ENCODE data around the gene MRPL1.
"Not testable (repeated sequence)": the region's sequence is repeated elsewhere in the genome, so short reads cannot be mapped to it uniquely, and the experiment has no call there.

The MRPL1 gene

DNA sequence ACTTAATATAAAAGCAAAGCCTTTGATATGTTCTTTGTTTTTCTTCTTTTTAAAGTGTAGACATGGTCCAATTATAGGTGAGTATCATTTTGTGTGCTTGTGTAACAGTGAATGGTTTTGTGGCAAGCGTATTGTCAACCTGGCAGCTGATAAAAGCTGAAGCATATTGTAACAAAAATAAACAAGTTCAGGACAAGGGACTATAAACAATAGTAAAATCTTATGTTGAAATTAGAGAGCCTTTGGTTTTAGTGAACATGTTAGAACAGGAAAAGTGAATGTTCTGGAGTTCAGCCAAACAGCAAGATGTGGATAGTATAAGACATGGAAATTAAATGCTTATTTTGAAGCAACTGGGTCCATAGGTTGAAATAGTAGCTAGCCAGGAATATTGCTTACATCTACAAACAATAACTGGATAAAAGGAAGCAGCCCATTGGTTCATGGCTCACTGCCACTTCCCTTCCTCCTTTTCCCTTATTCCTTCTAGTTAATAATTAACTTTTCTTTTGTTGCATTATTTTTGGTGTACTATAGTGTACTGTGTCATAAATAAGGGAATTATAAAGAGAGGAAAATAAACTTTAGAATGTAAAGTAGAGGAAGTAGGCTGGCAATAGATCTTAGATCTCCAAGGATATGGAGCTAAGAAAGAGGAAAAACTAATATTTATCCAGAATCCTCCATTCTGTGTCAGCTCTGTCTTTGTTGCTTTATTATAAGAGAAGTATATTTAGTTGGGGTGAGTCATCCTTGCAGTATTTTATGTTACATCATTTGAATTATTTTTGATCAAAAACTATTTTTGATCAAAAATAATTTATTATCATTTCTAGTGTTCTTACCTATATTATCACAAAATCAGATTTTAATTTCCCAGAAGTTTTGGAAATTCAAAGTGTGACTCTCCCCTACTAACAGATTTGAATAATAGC lies 65.6 kb downstream of the MRPL1 start:
- Histone ChIP-seq H3K27ac (no peak overlapping the region), H3K9me3 (peaks cover 17% of the 10 kb centered on the region), H3K4me3 (no peak overlapping the region), H4K20me1 (no peaks in the 10 kb centered on the region), H3K4me2 (no peak overlapping the region), H3K4me1 (no peaks in the 10 kb centered on the region), H3K27me3 (no peaks in the 10 kb centered on the region; the same call in 1 of the 2 replicates), H3K36me3 (peaks cover 60% of the 10 kb centered on the region), H3K9ac (no peak overlapping the region)
- TF ChIP-seq Cebpa-rat (IDR thresholded peaks at IDR 0.05), result no peak

DNA sequence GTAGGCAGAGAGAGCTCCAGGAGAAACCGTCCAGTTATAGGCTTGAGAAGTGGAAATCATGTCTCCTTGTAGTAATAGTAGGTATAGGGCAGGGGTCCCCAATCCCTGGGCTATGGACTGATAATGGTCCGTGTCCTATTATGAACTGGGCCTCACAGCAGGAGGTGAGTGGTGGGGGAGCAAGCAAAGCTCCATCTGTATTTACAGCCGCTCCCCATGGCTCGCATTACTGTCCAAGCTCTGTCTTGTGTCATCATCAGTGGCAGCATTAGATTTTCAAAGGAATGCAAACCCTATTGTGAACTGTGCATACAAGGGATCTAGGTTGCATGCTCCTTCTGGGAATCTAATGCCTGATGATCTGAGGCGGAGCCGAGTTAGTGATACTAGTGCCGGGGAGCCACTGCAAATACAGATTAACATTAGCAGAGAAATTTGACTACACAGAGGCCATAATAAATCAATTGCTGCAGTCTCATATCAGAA lies 67.6 kb downstream of the MRPL1 start:
- Histone ChIP-seq H3K27me3 (no peaks in the 10 kb centered on the region; the same call in 1 of the 2 replicates), H3K9ac (no peak overlapping the region), H3K9me3 (peaks cover 3% of the 10 kb centered on the region), H4K20me1 (no peaks in the 10 kb centered on the region), H3K4me1 (no peaks in the 10 kb centered on the region), H3K27ac (no peak overlapping the region), H3K4me3 (no peak overlapping the region), H3K36me3 (peaks cover 54% of the 10 kb centered on the region), H3K4me2 (no peak overlapping the region)
- TF ChIP-seq Cebpa-rat (IDR thresholded peaks at IDR 0.05), result no peak

DNA sequence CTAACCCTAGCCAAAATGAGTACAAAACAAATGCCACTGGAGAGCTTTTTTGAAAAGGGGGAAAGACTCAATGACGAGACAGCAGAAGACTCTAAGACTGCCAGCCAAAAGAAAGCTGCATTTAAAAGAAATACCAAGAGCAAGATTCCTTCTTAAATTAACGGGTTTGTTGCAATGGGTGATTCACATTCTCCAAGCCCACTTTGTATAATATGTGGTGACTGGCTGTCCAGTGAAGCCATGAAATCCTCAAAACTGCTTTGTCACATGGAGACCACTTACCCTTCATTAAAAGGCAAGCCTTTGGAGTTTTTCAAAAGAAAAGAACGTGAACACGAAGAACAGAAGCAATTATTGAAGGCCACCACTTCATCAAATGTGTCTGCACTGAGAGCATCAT lies 68.2 kb downstream of the MRPL1 start:
- Histone ChIP-seq H3K9me3 (no peaks in the 10 kb centered on the region), H3K4me3 (no peak overlapping the region), H3K9ac (no peak overlapping the region), H3K4me2 (no peak overlapping the region), H3K4me1 (no peaks in the 10 kb centered on the region), H3K36me3 (peaks cover 56% of the 10 kb centered on the region), H4K20me1 (no peaks in the 10 kb centered on the region), H3K27me3 (no peaks in the 10 kb centered on the region; the same call in 1 of the 2 replicates), H3K27ac (no peak overlapping the region)
- TF ChIP-seq Cebpa-rat (IDR thresholded peaks at IDR 0.05), result no peak

DNA sequence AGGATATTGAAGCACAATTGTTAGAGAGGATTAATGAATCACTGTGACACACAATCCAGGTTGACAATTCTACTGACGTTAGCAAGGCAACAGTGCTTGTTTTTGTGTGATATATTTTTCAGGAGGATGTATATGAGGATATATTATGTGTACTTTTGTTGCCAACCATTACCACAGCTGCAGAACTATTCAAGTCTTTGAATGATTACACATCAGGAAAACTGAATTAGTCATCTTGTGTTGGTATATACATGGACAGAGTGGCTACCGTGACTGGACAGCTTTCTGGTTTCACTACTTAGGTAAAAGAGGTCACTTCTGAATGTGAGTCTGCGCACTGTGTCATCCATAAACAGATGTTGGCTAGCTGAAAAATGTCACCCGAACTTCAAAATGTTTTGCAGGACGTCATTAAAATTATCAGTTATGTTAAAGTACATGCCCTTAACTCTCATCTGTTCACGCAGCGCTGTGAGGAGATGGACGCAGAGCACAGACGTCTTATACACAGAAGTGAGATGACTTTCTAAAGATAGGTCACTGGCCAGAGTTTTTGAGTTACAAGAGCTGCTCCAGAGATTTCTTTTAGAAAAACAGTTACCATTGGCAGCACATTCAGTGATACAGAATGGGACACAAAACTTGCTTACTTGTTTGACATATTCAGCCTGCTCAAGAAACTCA lies 69.0 kb downstream of the MRPL1 start:
- Histone ChIP-seq H4K20me1 (no peaks in the 10 kb centered on the region), H3K36me3 (peaks cover 49% of the 10 kb centered on the region), H3K4me3 (no peak overlapping the region), H3K9me3 (no peaks in the 10 kb centered on the region), H3K4me2 (no peak overlapping the region), H3K9ac (no peak overlapping the region), H3K27me3 (no peaks in the 10 kb centered on the region; the same call in 1 of the 2 replicates), H3K27ac (no peak overlapping the region), H3K4me1 (no peaks in the 10 kb centered on the region)
- TF ChIP-seq Cebpa-rat (IDR thresholded peaks at IDR 0.05), result no peak

DNA sequence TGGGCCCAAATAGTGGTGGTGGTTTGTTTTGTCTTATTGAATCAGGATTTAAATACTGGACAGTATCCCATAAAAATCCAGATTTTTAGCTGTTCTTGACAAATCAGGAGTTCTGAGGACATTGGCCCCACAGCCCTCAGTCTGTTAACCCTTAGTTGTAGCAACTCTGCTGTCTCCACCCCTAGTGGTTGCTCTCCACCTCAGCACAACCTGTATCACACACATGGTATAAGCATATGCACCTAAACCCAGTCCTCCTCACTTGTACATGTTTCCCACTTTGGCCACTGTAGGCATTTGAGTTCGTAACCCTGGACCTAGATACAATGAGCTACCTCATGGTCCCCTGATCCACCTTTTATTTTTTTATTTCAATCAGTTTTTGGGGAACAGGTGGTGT lies 75.9 kb downstream of the MRPL1 start:
- TF ChIP-seq Cebpa-rat (IDR thresholded peaks at IDR 0.05), result no peak
- H3K4me1 ChIP-seq, result no peaks in the 10 kb centered on the region
- H3K9ac ChIP-seq, result no peak overlapping the region
- H3K27ac ChIP-seq, result no peak overlapping the region
- H3K4me2 ChIP-seq, result no peak overlapping the region
- H3K4me3 ChIP-seq, result no peak overlapping the region
- no peaks in the 10 kb centered on the region for H3K27me3 ChIP-seq
- H4K20me1 ChIP-seq, result no peaks in the 10 kb centered on the region
- H3K9me3 ChIP-seq, result peaks cover 51% of the 10 kb centered on the region
- H3K36me3 ChIP-seq, result peaks cover 53% of the 10 kb centered on the region

DNA sequence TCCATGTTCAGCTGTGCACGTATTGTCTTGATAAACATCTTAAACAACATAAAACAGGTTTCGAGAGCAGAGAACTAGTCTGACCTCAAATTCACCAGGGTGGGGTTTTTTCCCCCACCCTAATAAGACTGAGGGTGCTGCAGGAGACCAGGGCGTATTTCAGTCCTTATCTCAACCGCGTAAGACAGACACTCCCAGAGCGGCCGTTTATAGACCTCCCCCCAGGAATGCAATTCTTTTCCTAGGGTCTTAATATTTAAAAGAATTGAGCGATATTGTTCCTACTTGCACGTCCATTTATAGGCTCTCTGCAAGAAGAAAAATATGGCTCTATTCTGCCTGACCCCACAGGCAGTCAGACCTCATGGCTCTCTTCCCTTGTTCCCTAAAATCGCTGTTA lies 83.3 kb downstream of the MRPL1 start:
- H3K27me3 ChIP-seq, H3K4me1 ChIP-seq, H3K9ac ChIP-seq, H3K27ac ChIP-seq, H4K20me1 ChIP-seq, H3K4me3 ChIP-seq, H3K4me2 ChIP-seq: not testable (repeated sequence)
- H3K36me3 ChIP-seq, result peaks cover 47% of the 10 kb centered on the region
- peaks cover 52% of the 10 kb centered on the region for H3K9me3 ChIP-seq

DNA sequence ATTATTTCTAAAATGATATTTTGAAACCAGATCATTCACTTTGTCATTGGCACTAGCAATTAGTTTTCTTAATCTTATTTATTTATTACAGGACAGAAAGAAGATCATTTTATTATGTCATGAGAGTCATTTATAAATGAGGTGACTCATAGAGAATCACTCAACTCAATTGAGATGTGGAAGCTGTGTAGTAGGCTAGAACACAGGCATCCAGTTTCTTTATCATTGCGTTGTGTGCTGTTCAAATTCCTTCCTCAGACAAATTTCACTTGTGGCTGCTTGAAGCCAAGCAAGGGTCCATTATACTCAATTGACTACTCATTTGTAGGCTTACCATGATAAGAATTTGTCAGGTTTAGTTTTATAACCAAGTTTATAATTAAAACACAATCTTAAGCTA lies 87.6 kb downstream of the MRPL1 start:
- H3K9ac ChIP-seq, result no peak overlapping the region
- no peak for TF ChIP-seq Cebpa-rat (IDR thresholded peaks at IDR 0.05)
- H3K4me3 ChIP-seq, result no peak overlapping the region
- H3K4me1 ChIP-seq, result no peaks in the 10 kb centered on the region
- peaks cover 48% of the 10 kb centered on the region for H3K36me3 ChIP-seq
- H3K27me3 ChIP-seq, result no peaks in the 10 kb centered on the region
- peaks cover 10% of the 10 kb centered on the region for H3K9me3 ChIP-seq
- H3K4me2 ChIP-seq, result no peak overlapping the region
- no peak overlapping the region for H3K27ac ChIP-seq
- no peaks in the 10 kb centered on the region for H4K20me1 ChIP-seq

DNA sequence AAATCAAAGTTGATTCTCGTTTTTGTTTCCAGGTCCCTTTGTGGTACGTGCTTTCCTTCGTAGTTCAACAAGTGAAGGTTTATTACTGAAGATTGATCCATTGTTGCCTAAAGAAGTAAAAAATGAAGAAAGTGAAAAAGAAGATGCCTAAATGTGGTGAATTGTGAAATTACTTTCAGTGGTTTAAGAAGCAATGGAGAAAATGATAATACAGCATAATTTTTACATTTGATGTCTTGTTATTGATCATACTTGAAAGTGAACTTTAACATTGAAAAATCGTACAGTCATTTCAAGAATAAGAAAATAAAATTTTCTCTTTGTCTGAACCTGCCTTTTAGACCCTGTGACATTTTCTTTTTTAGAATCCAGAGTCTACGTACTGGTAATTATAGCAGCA lies 89.8 kb downstream of the MRPL1 start:
- no peaks in the 10 kb centered on the region for H3K4me1 ChIP-seq
- H3K27ac ChIP-seq, result no peak overlapping the region
- no peaks in the 10 kb centered on the region for H4K20me1 ChIP-seq
- no peak overlapping the region for H3K9ac ChIP-seq
- peaks cover 38% of the 10 kb centered on the region for H3K36me3 ChIP-seq
- TF ChIP-seq Cebpa-rat (IDR thresholded peaks at IDR 0.05), result no peak
- H3K27me3 ChIP-seq, result no peaks in the 10 kb centered on the region
- H3K4me2 ChIP-seq, result no peak overlapping the region
- H3K4me3 ChIP-seq, result no peak overlapping the region
- no peaks in the 10 kb centered on the region for H3K9me3 ChIP-seq

DNA sequence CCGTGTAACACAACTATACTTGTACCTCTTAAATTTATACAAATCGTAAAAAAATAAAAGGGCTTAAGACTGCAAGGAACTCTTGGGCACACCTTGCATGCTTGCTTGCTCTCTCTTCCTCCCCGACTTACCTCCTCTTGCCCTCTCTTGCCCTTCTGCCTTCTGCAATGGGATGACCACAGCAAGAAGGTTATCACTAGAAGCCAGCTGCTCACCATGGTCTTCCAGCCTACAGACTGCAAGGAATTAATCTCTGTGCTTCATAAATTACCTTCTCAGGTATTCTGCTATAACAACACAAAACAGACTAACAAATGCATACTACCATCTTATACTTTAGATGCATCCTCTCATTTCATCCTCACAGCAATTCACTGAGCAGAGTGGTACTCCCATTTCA lies 92.1 kb downstream of the MRPL1 start:
- Histone ChIP-seq H4K20me1 (no peaks in the 10 kb centered on the region), H3K4me2 (no peak overlapping the region), H3K4me3 (no peak overlapping the region), H3K27ac (no peak overlapping the region), H3K9ac (no peak overlapping the region), H3K4me1 (no peaks in the 10 kb centered on the region), H3K27me3 (no peaks in the 10 kb centered on the region), H3K36me3 (peaks cover 38% of the 10 kb centered on the region), H3K9me3 (no peaks in the 10 kb centered on the region)
- no peak for TF ChIP-seq Cebpa-rat (IDR thresholded peaks at IDR 0.05)

DNA sequence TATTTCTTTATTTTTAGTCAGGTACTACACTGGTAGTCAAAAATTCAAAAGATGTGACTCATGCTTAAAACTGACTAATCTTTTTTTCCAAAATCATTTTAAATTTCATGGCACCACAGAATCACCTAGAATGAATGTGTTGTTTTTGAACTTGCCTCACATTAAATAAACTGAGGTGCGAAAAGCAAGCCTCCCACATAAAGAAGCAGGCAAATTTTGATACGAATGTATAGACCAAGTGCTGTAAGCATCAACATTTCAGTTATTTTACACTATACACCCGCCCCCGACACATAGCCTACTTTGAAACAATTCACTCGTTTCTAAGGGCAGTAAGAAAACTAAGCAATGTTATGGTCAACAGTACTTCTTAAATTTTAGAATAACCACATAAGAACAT lies 94.3 kb downstream of the MRPL1 start:
- Histone ChIP-seq H3K9ac (no peak overlapping the region), H3K4me1 (no peaks in the 10 kb centered on the region), H3K27me3 (no peaks in the 10 kb centered on the region), H3K36me3 (peaks cover 24% of the 10 kb centered on the region), H3K9me3 (no peaks in the 10 kb centered on the region), H3K4me3 (no peak overlapping the region), H4K20me1 (no peaks in the 10 kb centered on the region), H3K27ac (no peak overlapping the region), H3K4me2 (no peak overlapping the region)
- no peak for TF ChIP-seq Cebpa-rat (IDR thresholded peaks at IDR 0.05)

Data from BLaER1 (cell line).